RWPE2 (cell line): ENCODE measurements around the gene GFM1.

Experiments used
- ATAC-seq: fragments of 200-7000 bp; cut with Tn5 transposase; 3 replicates; pipeline ENCODE4 v1.9.1; 2021; ENCODE audit warnings: low read depth
- DNase-seq: peaks from one replicate; pipeline ENCODE4 v3.0.0-alpha.2; 2020; ENCODE audit warnings: low spot score
- H3K27ac ChIP-seq: fragments of 450-650 bp; 2 replicates; pipeline ENCODE4 v1.5.1; 2017; ENCODE audit warnings: mild to moderate bottlenecking; ENCODE audit not compliant: poor library complexity, severe bottlenecking
- H3K27me3 ChIP-seq: fragments of 250-450 bp; sonication (Bioruptor Pico); 2 replicates; pipeline ENCODE4 v1.5.1; 2021; ENCODE audit warnings: mild to moderate bottlenecking, moderate library complexity; ENCODE audit not compliant: insufficient read depth, poor library complexity, severe bottlenecking
- H3K36me3 ChIP-seq: fragments of 250-450 bp; sonication (Bioruptor Pico); 2 replicates; pipeline ENCODE4 v1.5.1; 2020; ENCODE audit warnings: low read depth, mild to moderate bottlenecking, moderate library complexity
- H3K4me1 ChIP-seq: fragments of 250-450 bp; sonication (Bioruptor Pico); 2 replicates; pipeline ENCODE4 v1.5.1; 2021; ENCODE audit warnings: mild to moderate bottlenecking, moderate library complexity; ENCODE audit not compliant: insufficient read depth, poor library complexity, severe bottlenecking
- H3K4me3 ChIP-seq: fragments of 250-450 bp; sonication (Bioruptor Pico); 2 replicates; pipeline ENCODE4 v1.5.1; 2021; ENCODE audit warnings: mild to moderate bottlenecking, moderate library complexity; ENCODE audit not compliant: severe bottlenecking
- H3K9me3 ChIP-seq: fragments of 250-450 bp; sonication (Bioruptor Pico); 2 replicates; pipeline ENCODE4 v1.5.1; 2021; ENCODE audit warnings: mild to moderate bottlenecking, moderate library complexity; ENCODE audit not compliant: severe bottlenecking
- CTCF ChIP-seq: fragments of 450-650 bp; IDR thresholded peaks from one replicate; pipeline ENCODE4 v1.5.1; 2017; ENCODE audit warnings: mild to moderate bottlenecking, moderate library complexity; ENCODE audit not compliant: poor library complexity, severe bottlenecking

GFM1 gene

GRCh38 chr3:158649791-158650190, 5.5 kb downstream of the GFM1 start:
- H3K4me3 ChIP-seq: no peak overlapping the region

GRCh38 chr3:158651192-158651591, 6.9 kb downstream of the GFM1 start:
- no peak for DNase-seq
- Histone ChIP-seq H3K27ac (no peak overlapping the region), H3K27me3 (no peaks in the 10 kb centered on the region), H3K36me3 (peaks cover 90% of the 10 kb centered on the region), H3K9me3 (no peaks in the 10 kb centered on the region), H3K4me3 (no peak overlapping the region), H3K4me1 (no peaks in the 10 kb centered on the region)
- no peak for TF ChIP-seq CTCF
- ATAC-seq: no peak

More at GRCh38 chr3:158649791-158650190, 5.5 kb downstream of the GFM1 start:
- no peak for TF ChIP-seq CTCF
- no peak for DNase-seq
- Histone ChIP-seq H3K27me3 (no peaks in the 10 kb centered on the region), H3K36me3 (peaks cover 80% of the 10 kb centered on the region), H3K4me1 (no peaks in the 10 kb centered on the region), H3K27ac (no peak overlapping the region), H3K9me3 (no peaks in the 10 kb centered on the region)
- no peak for ATAC-seq

DNA sequence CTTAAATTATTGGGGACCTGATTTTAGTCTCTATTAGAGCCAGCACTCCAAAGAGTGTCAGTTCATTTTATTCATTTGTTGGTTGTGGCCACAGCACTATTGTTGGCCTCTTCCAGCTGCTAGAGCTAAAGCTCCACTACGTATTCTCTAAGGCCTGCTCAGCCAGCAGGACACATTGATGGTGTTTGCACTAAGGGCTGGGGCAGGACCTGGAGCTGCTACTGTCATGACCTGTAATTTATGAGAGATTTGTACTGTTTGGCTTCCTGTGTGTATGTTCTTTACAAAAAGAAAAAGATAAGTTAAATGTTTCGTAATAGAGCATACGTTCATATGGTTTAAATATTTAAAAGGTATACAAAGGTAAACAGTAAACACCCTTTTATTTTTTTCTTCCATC, 8.1 kb downstream of the GFM1 start:
- Histone ChIP-seq H3K27ac (no peak overlapping the region), H3K9me3 (no peaks in the 10 kb centered on the region), H3K4me3 (no peak overlapping the region), H3K36me3 (peaks cover 89% of the 10 kb centered on the region), H3K4me1 (no peaks in the 10 kb centered on the region), H3K27me3 (no peaks in the 10 kb centered on the region)
- TF ChIP-seq CTCF: no peak
- ATAC-seq: no peak
- no peak for DNase-seq

GRCh38 chr3:158658889-158659288, 14.6 kb downstream of the GFM1 start:
- H3K9me3 ChIP-seq: no peaks in the 10 kb centered on the region
- ATAC-seq (no peak), DNase-seq (no peak)
- no peaks in the 10 kb centered on the region for H3K4me1 ChIP-seq
- no peaks in the 10 kb centered on the region for H3K27me3 ChIP-seq
- H3K27ac ChIP-seq: no peak overlapping the region
- TF ChIP-seq CTCF: no peak
- peaks cover 93% of the 10 kb centered on the region for H3K36me3 ChIP-seq
- no peak overlapping the region for H3K4me3 ChIP-seq

- ATAC-seq (0 out of 3 replicates have a peak, but pooled peaks have one; percentile 36), DNase-seq (no peak)
- H3K36me3 ChIP-seq: peaks cover 95% of the 10 kb centered on the region
- no peaks in the 10 kb centered on the region for H3K27me3 ChIP-seq
- no peaks in the 10 kb centered on the region for H3K9me3 ChIP-seq
- no peaks in the 10 kb centered on the region for H3K4me1 ChIP-seq
- TF ChIP-seq CTCF: peak; percentile 67
- no peak overlapping the region for H3K4me3 ChIP-seq
- H3K27ac ChIP-seq: no peak overlapping the region
These were observed 15.3 kb downstream of the GFM1 start for GRCh38 chr3:158659454-158660237.
